Stimulated activated CD4-positive, alpha-beta T cell treated with anti-CD3 and anti-CD28 coated beads, Interleukin-12 subunit alpha, Interleukin-12 subunit beta, amount 100 ng/mL, for 24 hours (primary cell): ENCODE data around the gene AKAP13.

Experiments
- DNase-seq, 2 experiments: peaks; one replicate each; pipeline ENCODE4 v3.0.0-alpha.2; 2020; ENCODE audit warnings: low read depth in 2 of 2

AKAP13 gene

DNA sequence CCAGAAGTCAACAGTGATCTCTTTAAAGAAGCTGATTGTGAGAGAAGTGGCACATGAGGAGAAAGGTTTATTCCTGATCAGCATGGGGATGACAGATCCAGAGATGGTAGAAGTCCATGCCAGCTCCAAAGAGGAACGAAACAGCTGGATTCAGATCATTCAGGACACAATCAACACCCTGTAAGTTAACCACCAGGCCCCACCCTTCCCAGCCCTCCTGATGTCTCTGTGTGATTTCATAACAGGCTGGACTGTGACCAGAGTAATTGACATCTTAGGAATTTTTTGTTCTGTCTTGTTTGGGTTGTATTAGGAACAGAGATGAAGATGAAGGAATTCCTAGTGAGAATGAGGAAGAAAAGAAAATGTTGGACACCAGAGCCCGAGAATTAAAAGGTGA is 346.7 kb downstream of the AKAP13 start:
- DNase-seq = no peak

DNA sequence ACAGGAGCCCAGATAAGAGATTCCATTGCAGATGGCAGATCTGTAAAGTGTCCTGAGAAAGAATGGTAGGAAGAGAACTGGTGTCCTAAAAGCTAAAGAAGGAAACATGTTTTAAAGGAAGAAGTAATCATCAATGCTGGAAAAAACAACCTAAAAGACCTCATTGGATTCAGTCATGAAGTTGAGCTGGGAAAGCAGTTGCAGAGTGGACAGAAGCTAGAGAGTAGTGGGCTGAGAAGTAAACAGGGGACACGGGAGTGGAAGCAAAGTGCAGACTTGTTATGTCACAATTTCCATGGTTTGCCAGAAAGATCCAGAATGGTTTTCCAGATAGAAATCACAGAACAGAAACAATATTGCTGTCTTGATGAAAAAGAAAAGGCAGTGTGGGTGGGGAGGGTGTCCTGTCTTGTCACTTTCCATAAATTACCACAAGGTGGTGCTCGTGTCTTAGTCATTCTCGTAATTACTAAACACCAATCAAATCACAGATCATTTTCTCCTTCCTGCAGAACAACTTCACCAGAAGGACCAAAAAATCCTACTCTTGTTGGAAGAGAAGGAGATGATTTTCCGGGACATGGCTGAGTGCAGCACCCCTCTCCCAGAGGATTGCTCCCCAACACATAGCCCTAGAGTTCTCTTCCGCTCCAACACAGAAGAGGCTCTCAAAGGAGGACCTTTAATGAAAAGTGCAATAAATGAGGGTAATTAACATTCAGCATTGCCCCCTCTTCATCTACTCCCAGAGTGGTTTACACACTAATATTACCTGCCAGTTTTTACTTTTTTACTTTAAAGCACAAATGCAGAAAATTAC is 349.8 kb downstream of the AKAP13 start:
- DNase-seq = no peak

DNA sequence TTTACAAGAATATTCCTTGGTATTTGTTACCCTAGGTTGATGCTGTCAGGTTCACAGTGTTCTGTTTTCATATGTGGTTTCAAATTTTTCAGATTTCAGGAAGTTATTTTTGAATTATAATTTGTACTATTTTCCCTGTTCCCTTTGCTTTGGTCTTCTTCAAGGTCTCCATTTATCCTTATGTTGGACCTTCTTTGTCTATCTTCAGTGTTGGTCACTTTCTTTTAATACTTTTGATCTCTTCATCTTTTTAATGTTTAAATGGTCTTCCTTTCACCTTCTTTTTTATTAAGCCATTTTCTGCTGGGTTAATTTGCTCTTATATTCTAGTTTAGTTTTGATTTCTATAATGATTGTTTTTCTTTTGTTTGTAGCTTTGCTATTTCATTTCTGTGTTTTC is 353.0 kb downstream of the AKAP13 start:
- DNase-seq = no peak

DNA sequence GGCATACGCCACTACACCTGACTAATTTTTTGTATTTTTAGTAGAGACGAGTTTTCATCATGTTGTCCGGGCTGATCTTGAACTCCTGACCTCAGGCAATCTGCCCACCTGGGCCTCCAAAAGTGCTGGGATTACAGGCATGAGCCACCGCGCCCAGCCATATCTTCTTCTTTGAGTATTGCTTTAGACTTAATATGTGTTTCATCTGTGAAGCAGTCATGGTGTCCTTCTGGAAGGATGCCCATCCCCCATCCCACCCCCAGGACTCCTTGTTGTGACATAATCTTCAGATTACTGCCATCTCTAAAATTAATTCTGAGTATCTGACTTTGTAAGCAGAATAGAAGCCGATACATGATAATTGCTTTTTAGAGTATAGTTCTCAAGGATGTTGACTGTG is 356.7 kb downstream of the AKAP13 start:
- no peak for DNase-seq

DNA sequence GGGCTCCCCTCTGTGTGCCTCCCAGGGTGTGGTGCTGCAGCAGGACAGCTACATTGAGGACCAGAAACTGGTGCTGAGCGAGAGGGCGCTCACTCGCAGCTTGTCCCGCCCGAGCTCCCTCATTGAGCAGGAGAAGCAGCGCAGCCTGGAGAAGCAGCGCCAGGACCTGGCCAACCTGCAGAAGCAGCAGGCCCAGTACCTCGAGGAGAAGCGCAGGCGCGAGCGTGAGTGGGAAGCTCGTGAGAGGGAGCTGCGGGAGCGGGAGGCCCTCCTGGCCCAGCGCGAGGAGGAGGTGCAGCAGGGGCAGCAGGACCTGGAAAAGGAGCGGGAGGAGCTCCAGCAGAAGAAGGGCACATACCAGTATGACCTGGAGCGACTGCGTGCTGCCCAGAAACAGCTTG is 360.6 kb downstream of the AKAP13 start:
- no peak for DNase-seq

DNA sequence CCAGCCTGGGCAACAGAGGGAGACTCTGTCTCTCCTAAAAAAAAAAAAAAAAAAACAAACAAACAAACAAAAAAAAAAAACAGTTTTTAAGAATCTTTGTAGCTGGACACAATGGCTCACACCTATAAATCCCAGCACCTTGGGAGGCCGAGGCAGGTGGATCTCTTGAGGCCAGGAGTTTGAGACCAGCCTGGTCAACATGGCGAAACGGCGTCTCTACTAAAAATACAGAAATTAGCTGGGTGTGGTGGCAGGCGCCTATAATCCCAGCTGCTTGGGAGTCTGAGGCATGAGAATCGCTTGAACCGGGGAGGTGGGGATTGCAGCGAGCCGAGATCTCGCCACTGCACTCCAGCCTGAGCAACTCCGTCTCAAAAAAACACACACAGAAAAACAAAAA is 361.3 kb downstream of the AKAP13 start:
- DNase-seq = no peak

DNA sequence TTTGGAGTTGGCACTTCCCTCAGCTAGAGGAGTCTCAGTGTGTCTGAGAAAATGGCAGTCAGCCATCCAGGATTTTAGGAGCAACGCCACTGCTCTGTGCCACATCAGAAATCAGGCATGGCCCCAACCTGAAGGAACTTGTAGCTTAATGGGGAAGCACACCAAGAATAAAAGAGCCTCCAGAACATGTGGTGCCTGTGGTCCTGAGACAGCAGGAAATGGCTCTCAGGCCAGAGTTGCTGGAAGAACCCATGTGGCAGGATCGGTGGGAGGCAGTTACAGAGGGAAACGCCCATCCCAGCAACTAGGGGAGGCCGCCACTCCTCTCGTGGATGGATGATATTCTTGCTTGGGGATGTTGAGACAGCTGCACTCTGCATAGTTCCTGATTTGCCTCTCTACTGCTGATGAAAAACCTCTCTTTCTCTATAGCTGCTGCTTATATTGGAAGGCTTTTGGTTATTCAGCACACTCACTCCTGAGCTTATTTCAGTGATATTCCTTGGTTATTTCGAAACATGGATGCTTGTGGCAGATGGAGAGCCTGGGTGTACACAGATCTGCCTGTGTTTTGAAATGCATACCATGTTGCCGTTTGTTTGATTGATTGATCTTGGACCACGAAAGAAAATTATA is 361.9 kb downstream of the AKAP13 start:
- DNase-seq = no peak

DNA sequence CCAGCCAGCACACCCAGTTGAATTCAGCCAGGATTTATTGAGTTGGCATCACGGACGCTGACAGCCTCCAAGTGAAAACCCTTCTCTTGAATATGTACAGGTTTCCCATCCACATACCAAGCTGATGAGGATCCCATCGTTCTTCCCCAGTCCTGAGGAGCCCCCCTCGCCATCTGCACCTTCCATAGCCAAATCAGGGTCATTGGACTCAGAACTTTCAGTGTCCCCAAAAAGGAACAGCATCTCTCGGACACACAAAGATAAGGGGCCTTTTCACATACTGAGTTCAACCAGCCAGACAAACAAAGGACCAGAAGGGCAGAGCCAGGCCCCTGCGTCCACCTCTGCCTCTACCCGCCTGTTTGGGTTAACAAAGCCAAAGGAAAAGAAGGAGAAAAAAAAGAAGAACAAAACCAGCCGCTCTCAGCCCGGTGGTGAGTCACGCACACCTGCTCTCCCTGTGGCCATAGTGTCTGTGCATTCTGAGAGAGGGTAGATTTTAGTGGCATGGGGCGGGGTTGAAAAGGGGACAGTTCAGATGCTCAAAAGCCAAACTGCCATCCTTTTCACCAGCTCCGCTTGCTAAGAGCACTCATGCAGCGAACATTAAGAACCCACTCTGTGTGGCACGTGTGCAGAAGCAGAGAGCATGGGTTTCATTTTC is 363.1 kb downstream of the AKAP13 start:
- DNase-seq = no peak

DNA sequence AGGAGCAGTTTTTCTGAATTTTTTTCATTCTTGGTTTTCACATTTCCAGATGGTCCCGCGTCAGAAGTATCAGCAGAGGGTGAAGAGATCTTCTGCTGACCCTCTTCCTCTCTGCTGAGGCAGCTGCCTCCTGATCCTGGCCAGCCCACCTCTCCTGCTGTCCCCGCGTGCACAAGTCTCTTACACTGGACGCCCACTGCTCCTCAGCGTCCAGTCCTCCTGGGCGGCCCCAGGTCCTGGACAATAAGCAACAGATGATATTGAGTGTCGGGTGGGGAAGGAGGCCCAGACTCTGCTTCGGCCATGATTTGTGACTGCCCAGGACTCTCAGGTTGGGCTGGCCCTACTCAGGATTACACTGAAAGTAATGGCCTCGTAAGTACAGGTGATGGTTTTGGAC is 364.2 kb downstream of the AKAP13 start:
- DNase-seq = no peak

DNA sequence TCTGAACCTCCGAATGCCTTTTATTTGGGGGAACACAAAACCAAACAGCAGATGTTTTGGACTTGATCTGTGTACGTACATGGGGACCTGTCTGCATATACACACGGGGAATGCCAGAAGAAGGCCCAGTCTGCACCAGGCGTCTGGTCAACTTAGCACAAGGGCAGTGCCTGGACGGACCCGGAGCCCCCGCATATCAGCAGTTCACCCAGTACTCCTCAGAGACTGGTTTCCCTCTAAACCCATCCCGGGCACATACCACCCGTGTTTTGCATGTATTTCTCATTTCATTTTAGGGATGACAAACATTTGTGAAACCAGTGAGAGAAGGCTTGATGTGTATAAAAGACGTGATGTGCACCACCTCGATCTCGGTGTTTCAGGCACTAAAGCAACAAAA is 364.6 kb downstream of the AKAP13 start:
- no peak for DNase-seq

DNA sequence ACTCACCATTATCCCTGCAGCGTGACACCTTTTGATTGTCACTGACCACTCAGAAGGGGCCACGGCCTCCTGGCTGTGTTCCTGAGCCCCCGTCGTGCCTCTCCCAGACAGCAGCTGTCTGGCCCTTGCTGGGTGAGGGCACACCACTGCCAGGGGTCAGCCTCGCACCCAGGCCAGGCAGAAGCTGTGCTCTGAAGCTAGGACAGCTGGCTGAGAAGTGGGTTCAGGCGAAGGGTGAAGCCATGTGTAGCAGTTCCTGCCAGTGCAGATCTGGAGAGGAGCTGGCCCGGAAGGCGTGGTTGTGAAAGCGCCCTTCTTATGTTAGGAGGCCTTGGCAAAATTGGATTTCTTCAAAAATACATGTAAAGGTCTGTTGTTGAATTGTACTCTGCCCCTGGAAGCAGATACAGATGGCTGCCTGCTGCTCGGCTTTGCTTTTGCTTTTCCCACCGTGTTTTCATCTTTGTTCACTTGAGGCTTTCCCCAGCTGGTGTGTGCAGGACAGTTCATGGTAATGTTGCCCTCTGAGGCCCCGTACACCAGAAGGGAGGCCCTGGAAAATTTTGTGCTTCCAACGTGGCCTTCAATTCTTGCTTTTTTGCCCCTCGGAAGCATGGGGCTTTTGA is 365.2 kb downstream of the AKAP13 start:
- DNase-seq = no peak

DNA sequence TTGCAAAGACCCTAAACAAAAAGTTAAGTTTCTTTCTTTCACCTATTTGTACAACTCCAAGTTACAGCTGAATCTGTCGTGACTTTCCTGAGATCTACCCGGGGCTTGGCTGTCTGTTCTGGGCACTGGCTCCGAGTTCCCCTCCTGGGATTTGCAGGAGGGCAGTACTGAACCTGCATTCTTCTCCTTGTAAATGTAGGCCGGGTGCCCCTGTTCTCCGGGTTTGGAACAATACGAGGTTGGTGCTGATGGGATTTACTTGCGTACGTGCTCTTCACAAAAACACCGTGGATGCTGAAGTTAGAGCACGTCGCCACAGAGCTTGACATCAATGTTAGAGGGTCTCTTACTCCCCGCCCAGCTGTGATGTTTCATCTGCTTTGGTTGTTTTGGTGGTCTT is 366.2 kb downstream of the AKAP13 start:
- DNase-seq = no peak

DNA sequence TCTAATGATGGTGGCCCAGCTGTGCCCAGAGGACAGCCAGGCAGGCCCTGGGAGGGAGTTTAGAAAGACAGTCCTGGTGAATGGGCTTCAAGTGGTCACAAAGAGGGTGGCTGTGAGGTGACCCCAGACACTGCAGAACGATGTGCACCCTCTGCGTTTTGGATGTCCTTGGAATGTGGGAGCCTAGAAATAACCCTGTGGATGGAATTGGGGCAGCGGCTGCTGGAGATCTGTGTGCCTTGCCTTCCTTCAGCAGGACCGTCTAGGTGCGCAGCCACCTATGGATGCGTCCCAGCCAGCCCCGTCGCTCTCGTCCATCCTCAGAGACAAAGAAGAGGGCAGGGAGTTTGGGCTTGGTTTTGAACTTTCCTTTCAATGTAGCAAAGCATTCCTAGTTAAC is 367.8 kb downstream of the AKAP13 start:
- no peak for DNase-seq

DNA sequence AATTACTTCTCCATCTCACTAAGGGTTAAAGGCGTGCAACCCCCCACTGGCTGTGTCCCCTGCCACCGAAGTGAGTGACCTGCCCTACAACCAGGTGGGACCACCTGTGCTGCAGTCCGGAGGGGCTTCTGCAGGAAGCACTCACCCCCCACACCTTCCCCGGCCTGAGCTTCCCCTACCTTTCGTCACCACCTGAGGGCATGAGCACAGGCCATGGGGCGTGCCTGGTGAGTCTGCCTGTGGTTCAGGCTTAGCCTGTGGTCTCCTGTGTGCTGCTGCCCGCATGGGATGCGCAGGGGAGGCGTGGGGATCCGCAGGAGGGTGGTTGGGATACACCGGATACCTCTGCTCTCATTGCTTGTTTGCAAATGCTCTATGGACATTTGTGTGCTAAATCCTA is 368.3 kb downstream of the AKAP13 start:
- no peak for DNase-seq

DNA sequence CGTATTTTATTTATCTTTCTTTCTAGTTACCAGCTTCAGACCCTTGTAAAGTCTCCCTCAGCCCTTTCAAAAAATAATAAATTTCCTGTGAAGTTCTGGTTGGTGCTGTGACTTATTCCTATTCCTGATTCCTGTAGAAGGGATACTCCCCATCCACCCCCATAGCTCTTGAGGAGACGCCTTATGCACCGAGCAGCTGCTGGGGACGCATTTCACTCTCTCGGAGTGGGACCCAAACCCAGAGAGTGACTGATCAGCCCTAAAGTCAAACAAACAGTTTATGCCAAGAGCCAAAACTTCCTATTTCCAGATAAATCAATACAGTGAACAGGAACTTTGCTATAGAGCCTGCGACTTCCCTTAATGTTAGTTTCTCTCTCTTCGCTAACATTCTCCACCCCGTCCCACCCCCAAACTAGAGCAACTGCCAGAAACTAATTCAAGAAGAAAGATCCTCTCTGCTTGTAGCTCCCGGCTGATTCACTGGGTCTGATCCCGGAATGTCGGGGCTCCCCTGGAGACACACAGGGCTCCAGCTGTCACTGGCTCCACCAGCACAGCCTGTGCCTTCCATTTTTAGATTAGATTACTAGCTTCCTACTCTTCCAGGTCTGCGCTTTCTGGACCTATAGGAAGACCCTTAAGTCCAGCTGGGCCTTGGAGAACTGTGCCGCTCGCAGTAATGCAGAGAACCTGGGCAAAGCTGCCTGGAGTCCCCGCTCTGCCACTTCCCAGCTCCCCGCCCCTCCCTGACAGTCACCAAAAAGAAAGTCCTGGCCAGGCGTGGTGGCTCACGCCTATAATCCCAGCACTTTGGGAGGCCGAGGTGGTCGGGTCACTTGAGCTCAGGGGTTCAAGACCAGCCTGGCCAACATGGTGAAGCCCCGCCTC is 369.1 kb downstream of the AKAP13 start:
- DNase-seq = no peak

DNA sequence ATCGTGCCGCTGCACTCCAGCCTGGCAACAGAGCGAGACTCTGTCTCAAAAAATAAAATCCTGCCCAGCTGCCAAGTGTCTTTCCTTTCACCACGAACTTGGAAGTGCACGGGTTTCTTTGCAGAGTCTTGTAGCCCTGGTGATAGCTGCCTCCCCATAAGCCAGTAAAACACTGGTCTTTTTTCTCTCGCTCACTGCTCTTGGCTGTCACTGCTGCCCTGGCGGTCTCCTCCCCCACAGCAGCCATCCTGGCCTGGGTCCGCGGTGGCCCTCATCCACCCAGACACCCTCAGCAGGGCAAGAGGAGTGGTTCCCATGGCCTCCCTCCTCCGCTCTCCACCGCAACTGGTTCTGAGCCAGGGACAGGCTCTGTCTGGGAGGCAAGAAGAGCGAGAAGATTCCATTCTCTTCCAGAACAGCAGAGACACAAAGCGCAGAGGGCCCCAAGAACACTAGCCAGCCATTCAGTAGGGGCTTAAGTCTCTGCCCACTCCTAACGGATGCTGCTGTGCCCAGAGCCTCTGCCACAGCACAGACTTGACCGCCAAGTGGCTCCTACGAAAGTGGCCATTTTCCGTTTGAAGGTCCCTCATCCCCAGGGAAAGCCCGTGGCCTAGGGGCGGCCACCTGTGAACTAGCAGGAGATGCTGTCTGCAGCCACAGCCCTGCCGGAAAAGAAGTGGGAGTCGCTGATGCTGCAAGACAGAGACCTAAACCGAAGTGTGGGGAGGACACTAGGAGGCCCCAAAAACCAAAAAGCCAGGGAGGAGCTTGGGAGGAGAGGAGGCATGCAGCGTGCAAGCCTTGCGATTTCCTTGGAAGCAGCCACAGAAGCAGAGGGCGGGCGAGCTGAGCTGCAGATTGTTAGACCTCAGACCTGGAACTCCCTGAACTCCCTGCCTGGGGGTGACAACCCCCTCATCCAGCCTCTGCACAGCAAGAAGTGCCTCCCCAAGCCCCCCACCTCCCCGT is 370.2 kb downstream of the AKAP13 start:
- no peak for DNase-seq

DNA sequence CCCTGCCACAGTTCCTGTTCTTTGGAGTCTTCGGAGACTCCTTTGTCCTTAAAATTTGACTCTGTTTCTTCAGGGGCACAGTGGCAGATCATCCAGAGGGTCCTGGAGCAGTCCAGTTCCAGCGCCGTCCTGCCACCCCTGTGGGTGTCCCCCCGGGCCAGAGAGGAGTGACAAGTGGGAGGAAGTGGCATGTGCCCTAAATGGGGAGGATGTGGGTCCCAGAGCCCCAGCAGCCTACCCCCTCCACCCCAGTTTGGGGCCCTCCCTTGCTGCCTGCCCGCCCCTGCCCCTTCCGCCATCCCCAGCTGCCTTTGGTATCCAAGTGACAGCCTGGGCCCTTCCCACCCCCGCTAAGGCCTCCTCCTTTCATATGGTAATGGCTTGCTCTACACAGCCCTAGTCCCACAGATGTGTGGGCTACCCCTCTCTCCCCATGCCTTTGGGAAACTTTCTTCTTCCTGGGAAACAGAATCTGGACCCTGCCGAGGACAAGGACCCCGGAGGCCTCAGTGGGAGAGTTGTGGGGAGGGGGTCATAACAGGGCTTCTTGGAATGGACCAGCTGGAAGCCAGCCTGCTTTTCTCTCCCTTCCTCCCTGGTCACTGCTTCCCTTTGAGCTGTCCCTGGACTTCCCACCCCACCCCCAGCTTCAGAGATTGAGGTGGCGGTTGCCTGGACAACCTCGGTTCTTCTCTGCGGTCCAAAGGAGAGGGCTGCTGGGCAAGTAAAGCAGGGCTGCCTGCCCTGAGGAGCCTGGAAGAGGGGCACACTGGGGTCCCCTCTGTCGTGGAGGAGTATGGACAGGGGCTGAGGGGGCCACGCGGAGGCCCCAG is 371.1 kb downstream of the AKAP13 start:
- no peak for DNase-seq

DNA sequence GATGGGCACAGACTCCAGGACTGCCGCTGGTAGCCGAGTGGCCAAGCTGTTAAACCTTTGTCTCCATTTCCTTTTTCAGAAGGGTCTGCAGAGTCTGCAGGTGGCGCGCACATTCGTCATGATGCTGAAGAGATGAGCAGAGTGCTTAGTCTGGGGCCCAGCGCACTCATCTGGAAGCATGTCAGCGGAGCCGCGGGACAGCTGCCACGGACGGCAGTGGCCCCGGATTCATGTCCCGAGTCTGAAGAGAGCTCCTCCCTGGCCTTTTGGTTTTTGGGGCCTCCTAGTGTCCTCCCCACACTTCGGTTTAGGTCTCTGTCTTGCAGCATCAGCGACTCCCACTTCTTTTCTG is 371.7 kb downstream of the AKAP13 start:
- no peak for DNase-seq

DNA sequence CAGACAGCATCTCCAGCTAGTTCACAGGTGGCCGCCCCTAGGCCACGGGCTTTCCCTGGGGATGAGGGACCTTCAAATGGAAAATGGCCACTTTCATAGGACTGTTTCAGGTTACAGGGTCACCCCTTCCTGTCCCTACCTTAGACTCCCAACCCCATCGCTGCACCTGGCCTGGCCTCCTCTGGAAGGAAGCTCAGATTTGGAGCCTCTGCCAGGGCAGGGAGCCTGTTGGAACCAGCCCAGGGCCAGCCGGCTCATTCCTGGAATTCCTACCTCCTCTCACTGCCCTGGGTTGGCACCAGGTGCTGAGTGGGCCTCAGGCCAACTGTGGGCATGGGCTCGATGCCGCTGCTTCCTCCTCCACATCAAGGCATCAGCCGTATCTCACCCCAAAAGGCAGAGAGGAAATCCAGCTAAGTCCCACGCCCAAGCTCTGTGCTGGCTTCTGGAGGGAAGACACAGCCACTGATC is 372.1 kb downstream of the AKAP13 start:
- no peak for DNase-seq
